Activated CD4-positive, alpha-beta T cell treated with anti-CD3 and anti-CD28 coated beads for 48 hours (primary cell): Measurements from ENCODE around the gene IRF8.
"Not testable (repeated sequence)": the region's sequence is repeated elsewhere in the genome, so short reads cannot be mapped to it uniquely, and the experiment has no call there.

Experiments used
- DNase-seq: peaks from one replicate; pipeline ENCODE4 v3.0.0-alpha.2; 2020

Gene IRF8

DNA sequence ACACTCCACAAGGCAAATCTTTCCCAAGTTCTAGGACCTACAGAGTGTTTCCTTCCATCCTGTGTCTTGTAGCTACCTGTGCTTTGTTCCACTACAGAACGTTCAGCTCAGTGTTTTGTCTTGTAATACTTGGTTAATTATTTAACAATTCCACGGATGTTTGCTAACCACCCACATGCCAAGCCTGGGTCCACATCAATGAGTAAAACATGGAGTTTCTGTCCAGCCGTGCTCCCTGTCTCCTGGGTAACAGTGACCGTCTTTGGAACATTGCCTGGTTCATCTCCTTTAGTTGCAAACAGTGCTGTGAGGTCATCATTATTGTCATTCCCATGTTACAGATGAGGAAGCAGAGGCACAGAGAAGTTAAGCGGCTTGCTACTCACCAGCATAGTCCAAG is 41.3 kb downstream of the IRF8 start:
- no peak for DNase-seq

DNA sequence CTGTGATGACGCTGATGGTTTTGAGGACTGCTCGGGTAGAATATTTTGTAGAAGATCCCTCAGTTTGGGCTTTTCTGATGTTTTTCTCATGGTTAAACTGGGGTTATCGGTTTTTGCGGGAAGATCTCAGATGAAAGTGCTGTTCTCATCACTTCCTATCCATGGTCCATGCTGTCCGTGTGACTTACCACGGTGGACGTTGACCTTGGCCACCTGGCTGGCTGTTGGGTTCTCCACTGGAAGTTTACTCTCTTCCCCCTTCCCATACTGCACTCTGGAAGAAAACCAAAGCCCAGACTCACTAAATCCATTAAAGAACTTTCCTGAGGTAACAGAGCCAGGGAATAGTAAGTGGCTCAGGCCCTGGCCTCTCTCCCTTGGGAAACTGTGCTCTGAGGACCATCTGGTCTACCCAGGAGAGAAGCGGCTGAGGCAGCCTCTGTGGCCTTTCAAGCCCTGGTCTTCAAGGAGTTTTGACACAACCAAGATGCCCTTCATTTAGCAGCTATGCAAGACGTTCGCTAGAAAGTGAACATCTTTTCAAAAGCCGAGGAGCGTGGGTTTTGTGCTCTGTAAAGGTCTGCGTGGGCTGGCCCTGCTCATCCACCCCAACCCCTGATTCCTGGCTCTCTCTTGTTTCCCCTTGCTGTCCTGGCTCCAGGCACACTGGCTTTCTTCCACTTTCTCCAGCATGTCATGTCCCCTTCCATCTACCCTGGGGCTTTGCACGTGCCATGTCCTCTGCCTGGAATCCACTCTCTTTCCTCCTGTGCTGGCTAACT is 43.1 kb downstream of the IRF8 start:
- no peak for DNase-seq

DNA sequence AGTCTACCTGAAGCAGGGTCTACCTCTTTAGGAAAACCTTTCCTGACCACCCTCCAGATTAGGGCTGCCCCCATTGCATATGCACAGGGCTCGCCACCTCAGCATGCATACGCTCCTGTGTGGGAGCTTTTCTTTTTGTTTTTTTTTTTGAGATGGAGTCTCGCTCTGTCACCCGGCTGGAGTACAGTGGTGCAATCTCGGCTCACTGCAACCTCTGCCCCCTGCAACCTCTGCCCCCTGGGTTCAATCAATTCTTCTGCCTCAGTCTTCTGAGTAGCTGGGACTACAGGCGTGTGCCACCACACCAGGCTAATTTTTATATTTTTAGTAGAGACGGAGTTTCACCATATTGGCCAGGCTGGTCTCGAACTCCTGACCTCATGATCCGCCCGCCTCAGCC is 43.7 kb downstream of the IRF8 start:
- DNase-seq = not testable (repeated sequence)

GRCh38 chr16:85943711-85944110 is 44.7 kb downstream of the IRF8 start:
- DNase-seq = no peak

DNA sequence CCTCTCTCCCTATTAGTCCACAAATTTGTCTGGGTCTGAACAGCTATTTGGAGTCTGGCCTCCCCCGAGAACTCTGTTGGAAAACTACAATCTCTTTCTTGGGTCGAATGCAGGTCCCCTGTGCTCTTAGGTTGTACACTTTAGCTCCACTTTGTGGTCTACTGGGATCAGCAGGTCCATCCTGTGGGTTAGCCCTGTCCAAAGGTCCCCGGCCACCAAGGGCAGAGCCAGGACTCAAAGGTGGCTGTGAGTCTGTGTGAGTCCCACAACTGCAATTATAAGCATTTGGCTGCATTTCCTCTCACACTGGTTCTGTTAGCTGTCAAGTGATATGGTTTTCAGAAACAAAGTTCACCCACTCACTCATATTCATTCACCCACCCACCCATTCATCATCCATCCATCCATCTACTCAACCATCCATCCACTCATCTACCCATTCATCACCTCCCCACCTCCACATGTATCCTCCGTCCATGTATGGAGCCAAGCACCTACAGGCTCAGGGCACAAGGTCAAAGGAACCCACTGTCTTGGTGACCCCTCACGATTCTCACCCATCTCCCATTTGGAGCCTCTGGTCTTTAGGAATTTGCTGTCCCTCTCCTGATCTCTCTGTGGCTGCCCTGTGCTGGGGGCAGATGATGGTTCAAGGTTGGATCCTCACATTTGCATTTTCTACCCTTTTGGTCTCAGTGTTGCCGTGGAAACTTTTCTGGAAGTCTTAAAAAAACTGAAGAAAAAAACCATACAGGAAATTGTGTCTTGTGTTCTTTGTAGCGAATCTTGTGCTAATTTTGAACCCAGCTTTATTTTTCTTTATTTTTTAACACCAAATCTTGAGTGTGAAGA is 45.8 kb downstream of the IRF8 start:
- DNase-seq = no peak

GRCh38 chr16:85945424-85945751 is 46.4 kb downstream of the IRF8 start:
- DNase-seq = no peak

- no peak for DNase-seq
Observed at GRCh38 chr16:85946541-85947124, 47.7 kb downstream of the IRF8 start.

GRCh38 chr16:85947230-85948137 is 48.5 kb downstream of the IRF8 start:
- peak; percentile 77 for DNase-seq

GRCh38 chr16:85948138-85948509 is 49.2 kb downstream of the IRF8 start:
- DNase-seq = no peak

DNA sequence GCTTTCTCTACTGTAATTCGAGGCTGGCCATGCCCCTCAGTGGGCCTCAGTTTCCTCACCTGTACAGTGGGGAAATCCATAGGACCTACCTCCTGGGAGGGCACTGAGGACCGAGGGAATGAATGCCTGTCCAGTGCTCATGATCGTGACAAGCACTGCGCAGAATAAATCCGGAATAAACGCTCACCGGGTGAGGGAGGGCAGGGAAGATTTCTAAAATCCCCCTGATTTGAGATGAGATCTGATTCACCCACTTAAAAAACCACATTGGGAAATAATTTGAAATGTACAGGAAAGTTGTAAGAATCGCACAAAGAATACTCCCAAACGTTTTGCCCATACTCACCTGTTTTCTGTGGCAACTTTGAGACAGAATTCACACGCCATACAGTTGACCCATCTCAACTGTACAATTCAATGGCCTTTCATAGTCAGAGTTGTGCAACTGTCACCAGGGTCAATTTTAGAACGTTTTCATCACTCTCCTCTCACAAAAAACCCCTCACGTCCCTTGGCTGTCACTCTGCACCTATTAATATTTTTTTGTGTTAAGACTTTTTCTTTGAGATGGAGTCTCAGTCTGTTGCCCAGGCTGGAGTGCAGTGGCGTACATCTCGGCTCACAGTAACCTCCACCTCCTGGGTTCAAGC is 49.8 kb downstream of the IRF8 start:
- no peak for DNase-seq

DNA sequence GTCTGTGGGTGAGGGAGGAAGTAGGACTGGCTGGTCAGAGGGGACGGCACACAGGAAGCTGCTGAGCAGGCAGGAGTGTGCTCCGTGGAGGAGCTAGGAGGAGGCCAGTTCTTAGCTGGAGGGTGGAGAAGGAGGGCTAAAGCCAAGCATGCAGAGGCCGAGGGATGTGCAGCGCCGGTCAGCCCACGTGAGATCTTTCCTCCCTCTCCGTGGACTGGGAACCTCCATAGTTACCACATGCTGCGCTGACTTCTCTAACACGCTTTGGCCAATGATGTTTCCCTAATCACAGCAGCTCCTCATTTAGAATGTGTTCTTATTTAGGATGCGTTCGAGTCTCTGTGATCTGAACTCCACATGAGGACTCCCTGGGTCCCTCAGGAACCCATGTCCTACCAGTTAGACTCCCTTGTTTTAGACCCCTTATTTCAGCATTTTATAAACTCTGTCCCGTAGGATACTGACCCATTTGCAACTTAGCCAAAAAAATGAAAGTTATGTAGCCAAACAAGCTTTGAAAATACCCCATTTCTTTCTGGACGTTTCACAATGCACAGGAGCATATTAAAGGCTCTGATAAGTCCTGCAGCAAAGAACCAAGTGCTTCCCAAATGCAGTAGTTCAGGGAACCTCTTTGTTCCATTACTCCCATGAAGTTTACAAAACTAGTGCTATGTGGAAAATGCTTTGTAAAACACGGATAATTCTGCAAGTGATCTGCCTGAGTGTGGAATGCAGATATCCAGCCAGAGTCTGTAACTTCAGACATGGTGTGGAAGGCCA is 51.4 kb downstream of the IRF8 start:
- DNase-seq = no peak

GRCh38 chr16:85952197-85952596 is 53.2 kb downstream of the IRF8 start:
- no peak for DNase-seq

- no peak for DNase-seq
Observed at GRCh38 chr16:85952811-85953210, 53.8 kb downstream of the IRF8 start.

DNA sequence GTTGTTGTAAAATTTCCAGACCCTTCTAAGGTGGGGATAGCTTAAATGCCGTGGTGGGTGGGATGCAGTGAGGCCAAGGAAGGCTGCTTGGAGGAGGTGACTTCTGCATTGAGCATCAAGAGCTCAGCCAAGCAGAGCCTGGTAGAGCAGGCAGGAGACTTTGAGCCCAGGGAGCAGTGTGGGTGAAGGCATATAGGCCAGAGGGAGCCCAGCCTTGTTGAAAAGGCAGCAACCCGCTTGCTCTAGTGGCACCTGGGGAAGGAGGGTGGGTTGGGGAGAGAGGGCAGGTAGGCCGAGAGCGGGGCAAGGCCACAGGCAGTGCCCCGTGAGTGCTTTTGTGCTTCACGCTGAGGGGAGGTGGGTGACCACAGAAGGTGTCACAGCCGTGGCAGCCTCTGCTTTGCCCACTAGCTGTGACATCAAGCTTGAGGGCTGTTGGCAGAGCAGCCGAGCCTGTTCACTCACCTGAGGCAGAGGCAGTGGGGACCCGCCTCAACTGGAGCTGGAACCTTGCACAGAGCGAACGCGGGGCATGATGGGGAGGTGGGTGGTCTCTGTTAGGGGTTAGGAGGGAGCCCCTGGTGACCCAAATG is 56.1 kb downstream of the IRF8 start:
- no peak for DNase-seq

GRCh38 chr16:85955566-85955965 is 56.6 kb downstream of the IRF8 start:
- DNase-seq = peak; percentile 37

GRCh38 chr16:85956426-85956825 is 57.5 kb downstream of the IRF8 start:
- DNase-seq = no peak

- no peak for DNase-seq
Observed at GRCh38 chr16:85958731-85959130, 59.8 kb downstream of the IRF8 start.

- no peak for DNase-seq
Observed at GRCh38 chr16:85959686-85960085, 60.7 kb downstream of the IRF8 start.

GRCh38 chr16:85960486-85961046 is 61.6 kb downstream of the IRF8 start:
- DNase-seq = no peak

DNA sequence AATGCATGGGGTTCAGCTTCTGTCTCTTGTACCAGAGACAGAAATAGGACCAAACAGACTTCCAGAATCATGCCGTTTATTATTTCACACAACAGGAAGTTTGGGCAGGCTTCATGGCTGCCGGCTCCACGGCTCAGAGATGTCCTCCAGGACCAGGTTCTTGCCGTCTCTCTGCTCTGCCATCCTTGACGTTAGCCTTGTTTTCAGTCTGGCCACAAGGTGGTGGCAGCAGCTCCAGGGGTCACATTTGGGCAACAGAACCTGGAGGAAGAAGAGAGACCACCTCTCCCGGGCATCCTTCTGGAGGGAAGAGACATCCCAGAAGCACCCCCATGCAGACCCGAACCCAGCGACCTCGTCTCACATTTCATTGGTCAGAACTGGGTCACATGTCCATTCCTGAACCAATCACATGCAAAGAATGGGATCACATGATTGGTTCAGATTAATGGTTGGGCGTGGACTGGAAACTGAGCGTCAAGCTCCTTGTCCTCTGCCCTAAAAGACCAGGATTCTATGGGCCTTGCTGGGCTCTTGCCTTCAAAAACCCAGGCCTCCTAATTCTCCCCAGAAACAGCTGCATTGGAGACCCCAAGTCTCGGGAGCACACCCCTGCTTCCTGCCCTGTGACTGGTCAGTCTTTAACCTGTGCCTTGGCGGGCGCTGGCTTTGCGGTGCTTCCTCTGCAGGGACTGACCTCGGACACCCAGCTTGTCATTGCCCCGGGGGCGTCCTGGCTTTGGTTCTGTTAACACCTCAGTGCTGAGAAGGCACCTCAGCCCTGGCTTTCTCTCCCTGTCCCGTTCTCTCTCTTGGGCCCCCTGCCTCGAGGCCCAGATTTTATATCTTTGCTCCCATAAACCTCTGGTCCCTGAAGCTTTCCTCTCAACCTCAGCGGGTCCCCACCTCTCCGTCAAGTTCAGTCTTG is 63.3 kb downstream of the IRF8 start:
- DNase-seq = no peak
